Fibroblast of the aortic adventitia (primary cell): Measurements from ENCODE around the gene THAP11. TPM values are rescaled to one million over a fixed set of nuclear protein-coding genes. Genes with fewer than 3 reads are reported as not detected.
A peak's percentile ranks its signal among the peaks of the same experiment; 100 is the strongest.

Source experiments
- DNase-seq: peaks from one replicate; pipeline ENCODE4 v3.0.0-alpha.2; 2010; ENCODE audit warnings: low read depth
- H3K4me3 ChIP-seq: 2 replicates; pipeline ENCODE4 v1.5.1; 2011; ENCODE audit warnings: low read depth, mild to moderate bottlenecking, control low read depth, low read length, moderate library complexity
- CTCF ChIP-seq: IDR thresholded peaks from 2 replicates; pipeline ENCODE4 v1.5.1; 2011; ENCODE audit warnings: mild to moderate bottlenecking, low read length, control low read depth, inconsistent platforms; ENCODE audit not compliant: insufficient read depth
- total RNA-seq: library from RNA; depleted of rRNA; stranded (reverse); fragments of >200 nt; gene quantifications from 2 replicates; pipeline ENCODE4 v1.2.3, GENCODE V29; 2012; ENCODE audit warnings: low replicate concordance

Gene THAP11
- total RNA-seq, 1 donor: 21.1 TPM

- DNase-seq: peak; percentile 47
- peak; percentile 55 for TF ChIP-seq CTCF
- H3K4me3 ChIP-seq: peak overlapping the region; percentile 7
These were observed 2.4 kb downstream of the THAP11 start for GRCh38 chr16:67844497-67844896.

- no peak for TF ChIP-seq CTCF
- DNase-seq: no peak
- peak overlapping the region; percentile 83 for H3K4me3 ChIP-seq
These were observed 3.4 kb downstream of the THAP11 start for GRCh38 chr16:67845291-67846062.

GRCh38 chr16:67846063-67846319, 3.9 kb downstream of the THAP11 start:
- H3K4me3 ChIP-seq: peak overlapping the region; percentile 83
- no peak for TF ChIP-seq CTCF
- no peak for DNase-seq

GRCh38 chr16:67846320-67847063, 4.4 kb downstream of the THAP11 start, which contains the start of gene NUTF2:
Gene NUTF2, plus strand, starts transcription at chr16:67846933. Its CDS starts 18,198 bp downstream, at chr16:67865131.
- TF ChIP-seq CTCF: no peak
- peak within 1 kb of the TSS; percentile 83 for H3K4me3 ChIP-seq
- peak; percentile 86 for DNase-seq

GRCh38 chr16:67847064-67847861, 5.1 kb downstream of the THAP11 start, which contains the start of gene CENPT:
Gene CENPT, minus strand, starts transcription at chr16:67847693. Its CDS starts 13,834 bp downstream, at chr16:67833859.
- DNase-seq: peak; percentile 61
- no peak for TF ChIP-seq CTCF
- H3K4me3 ChIP-seq: peak within 1 kb of the TSS; percentile 83

GRCh38 chr16:67848118-67848517, 6.0 kb downstream of the THAP11 start:
- no peak for DNase-seq
- H3K4me3 ChIP-seq: peak overlapping the region; percentile 83
- TF ChIP-seq CTCF: no peak
